H1 (cell line): ENCODE measurements around the gene BNIP5. TPM values are rescaled to one million over a fixed set of nuclear protein-coding genes. Genes with fewer than 3 reads are reported as not detected.

ENCODE experiments used
- CTCF ChIA-PET: fragments of 300-600 bp; sonication (Branson Sonifier 250); formaldehyde crosslinking; loops from one replicate; lab custom pipeline; 2021; ENCODE audit not compliant: partially characterized antibody; lab: Charles Lee
- POLR2A ChIA-PET: fragments of 300-600 bp; sonication (Branson Sonifier 250); formaldehyde crosslinking; loops from one replicate; lab custom pipeline; 2021; ENCODE audit warnings: inconsistent platforms; ENCODE audit not compliant: partially characterized antibody; lab: Charles Lee
- DNase-seq, 2 experiments: peaks; one replicate each; pipeline versions ENCODE4 v3.0.0 to v3.0.0-alpha.2; 2010 to 2022; ENCODE audit warnings: low spot score in 2 of 2, low read depth in 1 of 2, mixed read lengths in 1 of 2
- FAIRE-seq: peaks from 2 replicates; lab custom pipeline; 2011; peaks lifted over from hg19 to GRCh38; lab: Jason Lieb, UNC
- H2AFZ ChIP-seq: 2 replicates; pipeline ENCODE4 v1.8.1; 2012; ENCODE audit warnings: low read length, inconsistent platforms
- H2AK5ac ChIP-seq: 2 replicates; pipeline ENCODE4 v1.6.1; 2013; ENCODE audit warnings: low read depth, low read length
- H2BK120ac ChIP-seq: replicated peaks from 2 replicates; pipeline ENCODE3; 2013; ENCODE audit warnings: low read depth, low read length, inconsistent platforms
- H2BK12ac ChIP-seq: 2 replicates; pipeline ENCODE4 v1.6.1; 2013; ENCODE audit warnings: low read depth, low read length
- H2BK15ac ChIP-seq: 2 replicates; pipeline ENCODE4 v1.6.1; 2013; ENCODE audit warnings: low read length
- H2BK20ac ChIP-seq: 2 replicates; pipeline ENCODE4 v1.6.1; 2013; ENCODE audit warnings: low read length
- H2BK5ac ChIP-seq: 2 replicates; pipeline ENCODE4 v1.6.1; 2013; ENCODE audit warnings: low read depth, low read length
- H3K14ac ChIP-seq: 2 replicates; pipeline ENCODE4 v1.6.1; 2013; ENCODE audit warnings: inconsistent platforms; ENCODE audit not compliant: insufficient read length
- H3K18ac ChIP-seq: 2 replicates; pipeline ENCODE4 v1.6.1; 2013; ENCODE audit warnings: low read length; ENCODE audit errors: extremely low read depth
- H3K23ac ChIP-seq: 2 replicates; pipeline ENCODE4 v1.6.1; 2013; ENCODE audit warnings: inconsistent platforms; ENCODE audit not compliant: insufficient read length
- H3K23me2 ChIP-seq: 2 replicates; pipeline ENCODE4 v1.6.1; 2013; ENCODE audit warnings: low read depth, low read length
- H3K27ac ChIP-seq: 2 replicates; pipeline ENCODE4 v1.6.1; 2011; ENCODE audit warnings: low read depth, low read length, inconsistent platforms
- H3K27me3 ChIP-seq, 4 experiments: replicated peaks in 1 of 4; 1 replicate in 1 of 4; 2 replicates in 3 of 4; pipeline versions ENCODE4 v1.6.1 to v1.8.1; 2011 to 2013; ENCODE audit warnings: low read length in 3 of 4, mild to moderate bottlenecking in 3 of 4, inconsistent platforms in 2 of 4, mixed read lengths in 2 of 4, moderate library complexity in 1 of 4; ENCODE audit not compliant: control insufficient read depth in 3 of 4, insufficient read depth in 3 of 4; ENCODE audit errors: extremely low read depth in 1 of 4
- H3K36me3 ChIP-seq, 4 experiments: 2 replicates each; pipeline versions ENCODE4 v1.6.1 to v1.8.1; 2011 to 2013; ENCODE audit warnings: mild to moderate bottlenecking in 4 of 4, low read length in 3 of 4, moderate library complexity in 2 of 4, control low read depth in 1 of 4, inconsistent platforms in 1 of 4; ENCODE audit not compliant: insufficient read depth in 4 of 4, control insufficient read depth in 2 of 4
- H3K4ac ChIP-seq: replicated peaks from 2 replicates; pipeline ENCODE3; 2013; ENCODE audit warnings: low read length, low read depth, mixed read lengths, inconsistent platforms; ENCODE audit not compliant: insufficient read length
- H3K4me1 ChIP-seq, 4 experiments: replicated peaks in 1 of 4; 1 replicate in 1 of 4; 2 replicates in 3 of 4; pipeline versions ENCODE4 v1.6.1 to v1.8.1; 2011 to 2013; ENCODE audit warnings: low read length in 3 of 4, inconsistent platforms in 2 of 4, mixed read lengths in 1 of 4; ENCODE audit not compliant: insufficient read depth in 4 of 4, control insufficient read depth in 3 of 4
- H3K4me2 ChIP-seq, 2 experiments: 2 replicates each; pipeline versions ENCODE4 v1.6.1 to v1.8.1; 2011 to 2013; ENCODE audit warnings: low read depth in 2 of 2, low read length in 2 of 2, control low read depth in 1 of 2, inconsistent platforms in 1 of 2, mild to moderate bottlenecking in 1 of 2; ENCODE audit not compliant: insufficient read depth in 1 of 2
- H3K4me3 ChIP-seq, 4 experiments: fragments of 200-600, 300-600 bp in 1 of 4; sonication (generic), shearing (Covaris generic), sonication (Bioruptor Twin) in 1 of 4; 2 replicates each; pipeline versions ENCODE4 v1.5.1 to v1.8.1; 2011 to 2016; ENCODE audit warnings: low read length in 4 of 4, low read depth in 3 of 4, control low read depth in 2 of 4, inconsistent platforms in 2 of 4, mild to moderate bottlenecking in 2 of 4, mixed read lengths in 1 of 4, moderate library complexity in 1 of 4; ENCODE audit not compliant: insufficient read depth in 2 of 4; ENCODE audit errors: extremely low read depth in 1 of 4
- H3K56ac ChIP-seq: replicated peaks from 2 replicates; pipeline ENCODE3; 2013; ENCODE audit warnings: low read depth, mild to moderate bottlenecking, mixed read lengths, low read length, inconsistent platforms; ENCODE audit not compliant: insufficient read length
- H3K79me1 ChIP-seq: 2 replicates; pipeline ENCODE4 v1.6.1; 2013; ENCODE audit warnings: low read depth, low read length, control low read depth
- H3K79me2 ChIP-seq, 2 experiments: 2 replicates each; pipeline versions ENCODE4 v1.6.1 to v1.8.1; 2012 to 2013; ENCODE audit warnings: low read length in 2 of 2, mild to moderate bottlenecking in 2 of 2, inconsistent platforms in 1 of 2; ENCODE audit not compliant: insufficient read depth in 2 of 2, control insufficient read depth in 1 of 2
- H3K9ac ChIP-seq, 4 experiments: replicated peaks in 1 of 4; 1 replicate in 1 of 4; 2 replicates in 3 of 4; pipeline versions ENCODE4 v1.6.1 to v1.8.1; 2011 to 2013; ENCODE audit warnings: low read depth in 3 of 4, low read length in 3 of 4, control low read depth in 2 of 4, mild to moderate bottlenecking in 2 of 4, moderate library complexity in 2 of 4, inconsistent platforms in 1 of 4; ENCODE audit errors: extremely low read depth in 1 of 4
- H3K9me3 ChIP-seq, 2 experiments: 2 replicates each; pipeline versions ENCODE4 v1.6.1 to v1.8.1; 2012 to 2013; ENCODE audit warnings: mild to moderate bottlenecking in 2 of 2, moderate library complexity in 2 of 2, control low read depth in 1 of 2, inconsistent platforms in 1 of 2, low read depth in 1 of 2, low read length in 1 of 2, mixed read lengths in 1 of 2; ENCODE audit not compliant: insufficient read depth in 2 of 2
- H4K20me1 ChIP-seq, 2 experiments: replicated peaks in 1 of 2; 2 replicates each; pipeline versions ENCODE3 to v1.8.1; 2011 to 2013; ENCODE audit warnings: inconsistent platforms in 2 of 2, low read length in 2 of 2, mild to moderate bottlenecking in 1 of 2; ENCODE audit not compliant: insufficient read depth in 2 of 2, control insufficient read depth in 1 of 2
- H4K5ac ChIP-seq: 2 replicates; pipeline ENCODE4 v1.6.1; 2013; ENCODE audit warnings: low read length, low read depth, mixed read lengths, inconsistent platforms; ENCODE audit not compliant: insufficient read length
- H4K8ac ChIP-seq: 2 replicates; pipeline ENCODE4 v1.8.0; 2013; ENCODE audit warnings: mild to moderate bottlenecking, moderate library complexity, low read length, inconsistent platforms; ENCODE audit not compliant: insufficient read depth; ENCODE audit errors: extremely low read depth
- H4K91ac ChIP-seq: replicated peaks from 2 replicates; pipeline ENCODE3; 2013; ENCODE audit warnings: low read length, mixed read lengths, inconsistent platforms; ENCODE audit not compliant: insufficient read length
- ASH2L ChIP-seq: fragments of 200-600, 300-600 bp; sonication (generic); IDR thresholded peaks from one replicate; pipeline ENCODE4 v1.7.1; 2017; ENCODE audit warnings: low read length
- EGR1 ChIP-seq: IDR thresholded peaks from 2 replicates; pipeline ENCODE4 v1.6.1; 2011; ENCODE audit warnings: low read depth, low read length, borderline replicate concordance
- WGBS, 2 experiments: shearing (Covaris generic) in 1 of 2; methylation state at CpG; one replicate each; pipeline versions ENCODE4 v1.1.6 to v1.1.7; 2013 to 2015; ENCODE audit warnings: low lambda C conversion rate in 2 of 2, mixed read lengths in 2 of 2, inconsistent platforms in 1 of 2, low coverage in 1 of 2, missing lambda C conversion rate in 1 of 2; ENCODE audit not compliant: insufficient replicate concordance in 2 of 2, insufficient coverage in 1 of 2, insufficient read length in 1 of 2; ENCODE audit errors: extremely low coverage in 1 of 2, missing lambda C conversion rate in 1 of 2; 5-methylcytosine and 5-hydroxymethylcytosine counted together
- polyA plus RNA-seq, 7 experiments: library from polyadenylated mRNA; depleted of rRNA in 3 of 7; stranded (reverse) in 5 of 7; unstranded in 2 of 7; fragments of >200 nt in 5 of 7; fragments of 200-250 nt in 2 of 7; gene quantifications; 1 replicate in 5 of 7; 2 replicates in 1 of 7; 4 replicates in 1 of 7; pipeline versions ENCODE4 v1.2.1 to v1.2.3, GENCODE V29; 2011 to 2013; ENCODE audit warnings: missing spikeins in 2 of 7, mixed read lengths in 2 of 7
- total RNA-seq: library from RNA; stranded (reverse); fragmentation: NEBNext Ultra II Directional; extraction: Animal tissue kit (Norgen Biotek cat#: 25700); gene quantifications from 2 replicates; pipeline ENCODE4 v1.2.1, GENCODE V29; 2021
- TF ChIP-seq, protein P1 (sequence below): IDR thresholded peaks from 2 replicates; pipeline ENCODE4 v1.6.1; 2011; ENCODE audit warnings: low read depth, mild to moderate bottlenecking, low read length; ENCODE audit not compliant: insufficient read depth

BNIP5 gene
- total and polyA plus RNA-seq, 2 of the 8 experiments (the other 6 are each of a cell fraction or from before 2014, with no cell fraction given) = not detected

DNA sequence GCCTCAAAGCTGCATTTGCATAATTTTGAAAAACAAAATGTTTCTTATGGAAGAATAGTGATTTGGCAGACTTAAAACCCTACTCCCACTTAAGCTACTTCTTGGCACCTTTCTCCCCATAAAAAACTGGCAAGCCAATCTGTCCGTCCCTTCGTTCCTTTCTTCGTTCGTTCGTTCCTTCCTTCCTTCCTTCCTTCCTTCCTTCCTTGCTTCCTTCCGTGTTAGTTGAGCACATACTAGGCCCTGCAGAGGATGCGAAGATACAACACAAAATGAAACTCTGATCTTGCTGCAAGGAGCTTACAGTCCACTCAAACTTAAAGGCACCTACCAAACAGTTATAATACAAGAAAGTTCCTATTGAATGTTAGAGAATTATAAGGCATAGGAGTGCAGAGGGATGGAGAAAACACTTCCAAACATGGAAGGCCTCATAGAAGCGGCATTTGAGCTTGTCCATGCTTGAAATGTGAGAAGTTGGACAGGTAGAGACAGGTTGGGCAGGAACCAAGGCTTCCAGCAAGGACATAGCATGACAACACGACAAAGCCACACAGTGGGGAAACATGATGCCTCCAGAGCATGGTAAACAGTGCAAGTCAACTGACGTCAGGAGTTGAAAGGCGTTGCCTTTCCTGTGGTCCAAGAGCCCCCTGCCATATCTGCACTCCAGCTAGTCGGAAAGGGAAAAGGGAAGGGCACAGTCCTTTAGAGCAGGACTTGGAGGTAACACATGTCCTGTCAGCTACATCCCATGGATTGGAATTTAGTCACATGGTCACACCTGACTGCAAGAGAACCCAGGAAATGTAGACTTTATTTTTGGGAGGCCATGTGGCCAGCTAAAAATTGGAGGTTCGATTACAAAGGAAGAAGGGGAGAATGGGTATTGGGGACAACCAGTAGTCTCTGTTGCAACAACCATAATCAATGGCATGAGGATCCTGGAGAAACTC lies 59.8 kb downstream of the BNIP5 start:
- Histone ChIP-seq H3K18ac (no peak overlapping the region), H3K4me3 (no peak overlapping the region), H3K27me3 (no peaks in the 10 kb centered on the region), H2AFZ (no peak overlapping the region), H3K9ac (no peak overlapping the region), H3K9me3 (no peaks in the 10 kb centered on the region), H3K36me3 (no peaks in the 10 kb centered on the region; a peak in 1 of 8 replicates), H3K4me1 (no peaks in the 10 kb centered on the region), H3K23me2 (no peaks in the 10 kb centered on the region), H2BK15ac (no peak overlapping the region), H4K20me1 (no peaks in the 10 kb centered on the region), H3K56ac (no peak overlapping the region), H3K79me1 (no peaks in the 10 kb centered on the region), H2BK120ac (no peak overlapping the region), H3K79me2 (no peaks in the 10 kb centered on the region), H2BK5ac (no peak overlapping the region), H2BK20ac (no peak overlapping the region), H3K4ac (no peak overlapping the region), H3K4me2 (no peak overlapping the region), H2AK5ac (no peak overlapping the region), H2BK12ac (no peak overlapping the region), H3K23ac (no peak overlapping the region), H4K5ac (no peak overlapping the region), H3K14ac (no peak overlapping the region), H4K8ac (no peak overlapping the region), H3K27ac (no peak overlapping the region), H4K91ac (no peak overlapping the region)
- CTCF ChIA-PET = interaction anchor here (1.2 to 2.7 kb wide), 3 partner anchors 9 to 26 kb away, joined by 4 to 9 read pairs (median 5); no protein-coding TSS in a partner anchor
- 88% methylated on average over 13 of the region's 13 CpGs; no CpG with 5 or more reads in 1 of the 2 experiments for WGBS, 2 experiments
- FAIRE-seq = no peak
- TF ChIP-seq, protein P1, sequence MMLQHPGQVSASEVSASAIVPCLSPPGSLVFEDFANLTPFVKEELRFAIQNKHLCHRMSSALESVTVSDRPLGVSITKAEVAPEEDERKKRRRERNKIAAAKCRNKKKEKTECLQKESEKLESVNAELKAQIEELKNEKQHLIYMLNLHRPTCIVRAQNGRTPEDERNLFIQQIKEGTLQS = no peak
- TF ChIP-seq EGR1 (no peak), ASH2L (no peak)
- POLR2A ChIA-PET = no interaction called here
- no peak for DNase-seq
